ENCODE measurements around the gene SRRM2.

GRCh38 chr16:2706611-2707311, 45.7 kb upstream of the SRRM2 start:
- TF ChIP-seq POLR2A (IDR thresholded peaks at IDR 0.05), result no peak
- no peak for TF ChIP-seq CTCF (IDR thresholded peaks at IDR 0.05)
